ENCODE results near the gene CARNS1.

CARNS1 gene

GRCh38 chr11:67456068-67456705, 40.7 kb downstream of the CARNS1 start:
- no peak for ATAC-seq
- TF ChIP-seq POU6F1 (CRISPR knock-in tag; IDR thresholded peaks at IDR 0.05; ENCODE audit: borderline replicate concordance, low read depth) = no peak
- TF ChIP-seq GLIS3 (CRISPR knock-in tag; IDR thresholded peaks at IDR 0.05) = no peak
- no peak for TF ChIP-seq ZC3H10 (CRISPR knock-in tag; IDR thresholded peaks at IDR 0.05)
- TF ChIP-seq BACH2 (CRISPR knock-in tag; IDR thresholded peaks at IDR 0.05; ENCODE audit: borderline replicate concordance) = no peak
- no peak for TF ChIP-seq TSHZ2 (CRISPR knock-in tag; IDR thresholded peaks at IDR 0.05)
- TF ChIP-seq ESRRG (CRISPR knock-in tag; IDR thresholded peaks at IDR 0.05) = no peak
- no peak for TF ChIP-seq CSRNP3 (CRISPR knock-in tag; IDR thresholded peaks at IDR 0.05)
- TF ChIP-seq SNAI2 (CRISPR knock-in tag; IDR thresholded peaks at IDR 0.05) = no peak
- TF ChIP-seq ISL1 (CRISPR knock-in tag; IDR thresholded peaks at IDR 0.05) = no peak
- TF ChIP-seq TCF4 (CRISPR knock-in tag; IDR thresholded peaks at IDR 0.05; ENCODE audit: borderline replicate concordance) = no peak
- no peak for TF ChIP-seq ZFP30 (CRISPR knock-in tag; IDR thresholded peaks at IDR 0.05)
- no peak for TF ChIP-seq CSDC2 (CRISPR knock-in tag; IDR thresholded peaks at IDR 0.05)
- no peak for TF ChIP-seq TOX (CRISPR knock-in tag; IDR thresholded peaks at IDR 0.05; ENCODE audit: borderline replicate concordance)
- TF ChIP-seq ZFP3 (CRISPR knock-in tag; IDR thresholded peaks at IDR 0.05) = no peak
- no peak for TF ChIP-seq ZNF70 (CRISPR knock-in tag; IDR thresholded peaks at IDR 0.05)
- TF ChIP-seq ZNF8 (CRISPR knock-in tag; IDR thresholded peaks at IDR 0.05) = no peak

GRCh38 chr11:67457453-67457852, 42.0 kb downstream of the CARNS1 start:
- no peak for ATAC-seq
- TF ChIP-seq PPARA (CRISPR knock-in tag; IDR thresholded peaks at IDR 0.05; ENCODE audit: borderline replicate concordance) = no peak
- TF ChIP-seq CREB5 (CRISPR knock-in tag; IDR thresholded peaks at IDR 0.05; ENCODE audit: low read depth) = no peak
- no peak for TF ChIP-seq POU6F1 (CRISPR knock-in tag; IDR thresholded peaks at IDR 0.05; ENCODE audit: borderline replicate concordance, low read depth)
- TF ChIP-seq ESRRG (CRISPR knock-in tag; IDR thresholded peaks at IDR 0.05) = no peak
- no peak for TF ChIP-seq OSR1 (CRISPR knock-in tag; IDR thresholded peaks at IDR 0.05)
- TF ChIP-seq ZNF8 (CRISPR knock-in tag; IDR thresholded peaks at IDR 0.05) = no peak
- no peak for TF ChIP-seq ZNF565 (CRISPR knock-in tag; conservative IDR thresholded peaks at IDR 0.05; ENCODE audit: low read depth)
- no peak for TF ChIP-seq ARNTL (CRISPR knock-in tag; IDR thresholded peaks at IDR 0.05; ENCODE audit: borderline replicate concordance, low read depth)
- TF ChIP-seq ZFP3 (CRISPR knock-in tag; IDR thresholded peaks at IDR 0.05) = no peak
- no peak for TF ChIP-seq TCF4 (CRISPR knock-in tag; IDR thresholded peaks at IDR 0.05; ENCODE audit: borderline replicate concordance)
- no peak for TF ChIP-seq GLIS3 (CRISPR knock-in tag; IDR thresholded peaks at IDR 0.05)
- no peak for TF ChIP-seq CSDC2 (CRISPR knock-in tag; IDR thresholded peaks at IDR 0.05)
- TF ChIP-seq CSRNP3 (CRISPR knock-in tag; IDR thresholded peaks at IDR 0.05) = no peak
- no peak for TF ChIP-seq ZFP30 (CRISPR knock-in tag; IDR thresholded peaks at IDR 0.05)

Measured in SK-N-SH treated with all-trans-retinoic acid at 6 μM for 48 hours (cell line).